ENCODE measurements around the gene ZNF418. TPM values are rescaled to one million over a fixed set of nuclear protein-coding genes. Genes with fewer than 3 reads are reported as not detected.
"Not testable (repeated sequence)": the region's sequence is repeated elsewhere in the genome, so short reads cannot be mapped to it uniquely, and the experiment has no call there.

Gene ZNF418
- total and polyA plus RNA-seq, 4 donors: 1.6 to 10.1 (median 5.1) TPM

GRCh38 chr19:57907394-57907793 lies 27.8 kb downstream of the ZNF418 start:
- ATAC-seq (ENCODE audit: low FRiP score) (no peak), DNase-seq (no peak)
- intact Hi-C loops (cut with DNase I): no loop called here
- Histone ChIP-seq H3K4me3 (ENCODE audit: low read length in 2 of 2) (no peak overlapping the region), H3K27me3 (ENCODE audit: control insufficient read depth in 1 of 2, insufficient read depth in 2 of 2, low read length in 1 of 2) (no peaks in the 10 kb centered on the region), H3K36me3 (ENCODE audit: control insufficient read depth in 1 of 2, insufficient read depth in 2 of 2, low read length in 1 of 2) (peaks cover 15 to 16% of the 10 kb centered on the region in 2 donors), H3K27ac (ENCODE audit: low read depth in 1 of 2, low read length in 2 of 2) (no peak overlapping the region), H3K9me3 (ENCODE audit: control insufficient read depth, low read length) (peaks cover 21% of the 10 kb centered on the region), H3K4me1 (ENCODE audit: control insufficient read depth in 1 of 2, insufficient read depth in 2 of 2, low read length in 2 of 2) (no peaks in the 10 kb centered on the region)
- WGBS, 2 donors: 88 to 95% methylated on average over 3 of the region's 3 CpGs

- H3K36me3 ChIP-seq (ENCODE audit: control insufficient read depth in 1 of 2, insufficient read depth in 2 of 2, low read length in 1 of 2): peaks cover 1 to 3% of the 10 kb centered on the region in 2 donors
- peaks cover 16% of the 10 kb centered on the region for H3K9me3 ChIP-seq (ENCODE audit: control insufficient read depth, low read length)
- ATAC-seq (ENCODE audit: low FRiP score) (no peak), DNase-seq (no peak)
- H3K27ac ChIP-seq (ENCODE audit: low read depth in 1 of 2, low read length in 2 of 2): no peak overlapping the region
- WGBS, 2 donors: 91 to 92% methylated on average over 6 of the region's 6 CpGs
- no peaks in the 10 kb centered on the region for H3K4me1 ChIP-seq (ENCODE audit: control insufficient read depth in 1 of 2, insufficient read depth in 2 of 2, low read length in 2 of 2)
- intact Hi-C loops (cut with DNase I): no loop called here
- no peak overlapping the region for H3K4me3 ChIP-seq (ENCODE audit: low read length in 2 of 2)
- H3K27me3 ChIP-seq (ENCODE audit: control insufficient read depth in 1 of 2, insufficient read depth in 2 of 2, low read length in 1 of 2): no peaks in the 10 kb centered on the region
Measured at GRCh38 chr19:57905258-57905657, 29.9 kb downstream of the ZNF418 start.

GRCh38 chr19:57903618-57904184 lies 31.5 kb downstream of the ZNF418 start:
- 55 to 59% methylated on average over 7 of the region's 7 CpGs for WGBS, 2 donors
- Histone ChIP-seq H3K27me3 (ENCODE audit: control insufficient read depth in 1 of 2, insufficient read depth in 2 of 2, low read length in 1 of 2) (no peaks in the 10 kb centered on the region), H3K27ac (ENCODE audit: low read depth in 1 of 2, low read length in 2 of 2) (no peak overlapping the region), H3K4me1 (ENCODE audit: control insufficient read depth in 1 of 2, insufficient read depth in 2 of 2, low read length in 2 of 2) (no peaks in the 10 kb centered on the region), H3K36me3 (ENCODE audit: control insufficient read depth in 1 of 2, insufficient read depth in 2 of 2, low read length in 1 of 2) (peaks cover 0 to 3% of the 10 kb centered on the region in 2 donors), H3K4me3 (ENCODE audit: low read length in 2 of 2) (no peak overlapping the region), H3K9me3 (ENCODE audit: control insufficient read depth, low read length) (peaks cover 13% of the 10 kb centered on the region)
- intact Hi-C loops (cut with DNase I): no loop called here
- DNase-seq (no peak), ATAC-seq (ENCODE audit: low FRiP score) (no peak)

GRCh38 chr19:57900311-57900710 lies 34.9 kb downstream of the ZNF418 start:
- DNase-seq (no peak), ATAC-seq (ENCODE audit: low FRiP score) (no peak)
- intact Hi-C loops (cut with DNase I): no loop called here
- Histone ChIP-seq H3K4me1 (ENCODE audit: control insufficient read depth in 1 of 2, insufficient read depth in 2 of 2, low read length in 2 of 2) (no peaks in the 10 kb centered on the region), H3K27me3 (ENCODE audit: control insufficient read depth in 1 of 2, insufficient read depth in 2 of 2, low read length in 1 of 2) (no peaks in the 10 kb centered on the region), H3K9me3 (ENCODE audit: control insufficient read depth, low read length) (peaks cover 13% of the 10 kb centered on the region), H3K4me3 (ENCODE audit: low read length in 2 of 2) (no peak overlapping the region), H3K27ac (ENCODE audit: low read depth in 1 of 2, low read length in 2 of 2) (no peak overlapping the region), H3K36me3 (ENCODE audit: control insufficient read depth in 1 of 2, insufficient read depth in 2 of 2, low read length in 1 of 2) (no peaks in the 10 kb centered on the region)
- WGBS, 2 donors: 70 to 80% methylated on average over 5 of the region's 5 CpGs

- WGBS, 2 donors: 28 to 39% methylated on average over 3 of the region's 3 CpGs
- H3K36me3 ChIP-seq (ENCODE audit: control insufficient read depth in 1 of 2, insufficient read depth in 2 of 2, low read length in 1 of 2); intact Hi-C loops (cut with DNase I); H3K27me3 ChIP-seq (ENCODE audit: control insufficient read depth in 1 of 2, insufficient read depth in 2 of 2, low read length in 1 of 2); H3K9me3 ChIP-seq (ENCODE audit: control insufficient read depth, low read length); H3K4me3 ChIP-seq (ENCODE audit: low read length in 2 of 2); ATAC-seq (ENCODE audit: low FRiP score); H3K4me1 ChIP-seq (ENCODE audit: control insufficient read depth in 1 of 2, insufficient read depth in 2 of 2, low read length in 2 of 2); H3K27ac ChIP-seq (ENCODE audit: low read depth in 1 of 2, low read length in 2 of 2); DNase-seq: not testable (repeated sequence)
Measured at GRCh38 chr19:57890706-57891105, 44.5 kb downstream of the ZNF418 start.

GRCh38 chr19:57888560-57889231 lies 46.5 kb downstream of the ZNF418 start, which contains the start of gene ZNF814:
Gene ZNF814, minus strand, starts transcription at chr19:57889037. Its CDS starts 235 bp downstream, at chr19:57888802.
- 1% methylated on average over 43 of the region's 43 CpGs for WGBS, 2 donors
- peaks cover 2% of the 10 kb centered on the region for H3K9me3 ChIP-seq (ENCODE audit: control insufficient read depth, low read length)
- peak; percentile 74 to 88 for DNase-seq
- intact Hi-C loops (cut with DNase I): no loop called here
- no peaks in the 10 kb centered on the region for H3K36me3 ChIP-seq (ENCODE audit: control insufficient read depth in 1 of 2, insufficient read depth in 2 of 2, low read length in 1 of 2)
- no peaks in the 10 kb centered on the region for H3K4me1 ChIP-seq (ENCODE audit: control insufficient read depth in 1 of 2, insufficient read depth in 2 of 2, low read length in 2 of 2)
- H3K27me3 ChIP-seq (ENCODE audit: control insufficient read depth in 1 of 2, insufficient read depth in 2 of 2, low read length in 1 of 2): no peaks in the 10 kb centered on the region
- H3K4me3 ChIP-seq (ENCODE audit: low read length in 2 of 2): no peak within 1 kb of the TSS
- ATAC-seq (ENCODE audit: low FRiP score): peak; percentile 85
- no peak within 1 kb of the TSS for H3K27ac ChIP-seq (ENCODE audit: low read depth in 1 of 2, low read length in 2 of 2)

GRCh38 chr19:57888107-57888559 lies 47.1 kb downstream of the ZNF418 start:
- peak; percentile 15 for ATAC-seq (ENCODE audit: low FRiP score)
- Histone ChIP-seq H3K27me3 (ENCODE audit: control insufficient read depth in 1 of 2, insufficient read depth in 2 of 2, low read length in 1 of 2) (no peaks in the 10 kb centered on the region), H3K9me3 (ENCODE audit: control insufficient read depth, low read length) (peaks cover 2% of the 10 kb centered on the region), H3K4me3 (ENCODE audit: low read length in 2 of 2) (no peak overlapping the region), H3K4me1 (ENCODE audit: control insufficient read depth in 1 of 2, insufficient read depth in 2 of 2, low read length in 2 of 2) (no peaks in the 10 kb centered on the region), H3K36me3 (ENCODE audit: control insufficient read depth in 1 of 2, insufficient read depth in 2 of 2, low read length in 1 of 2) (no peaks in the 10 kb centered on the region), H3K27ac (ENCODE audit: low read depth in 1 of 2, low read length in 2 of 2) (no peak overlapping the region)
- DNase-seq: no peak
- 3 to 4% methylated on average over 8 of the region's 8 CpGs for WGBS, 2 donors
- intact Hi-C loops (cut with DNase I): no loop called here

- H3K4me3 ChIP-seq (ENCODE audit: low read length in 2 of 2): no peak overlapping the region
- no peaks in the 10 kb centered on the region for H3K36me3 ChIP-seq (ENCODE audit: control insufficient read depth in 1 of 2, insufficient read depth in 2 of 2, low read length in 1 of 2)
- H3K27me3 ChIP-seq (ENCODE audit: control insufficient read depth in 1 of 2, insufficient read depth in 2 of 2, low read length in 1 of 2): no peaks in the 10 kb centered on the region
- intact Hi-C loops (cut with DNase I): no loop called here
- WGBS, 2 donors: 22 to 26% methylated on average over 6 of the region's 6 CpGs
- H3K4me1 ChIP-seq (ENCODE audit: control insufficient read depth in 1 of 2, insufficient read depth in 2 of 2, low read length in 2 of 2): no peaks in the 10 kb centered on the region
- H3K9me3 ChIP-seq (ENCODE audit: control insufficient read depth, low read length): peaks cover 2% of the 10 kb centered on the region
- H3K27ac ChIP-seq (ENCODE audit: low read depth in 1 of 2, low read length in 2 of 2): no peak overlapping the region
- DNase-seq (no peak), ATAC-seq (ENCODE audit: low FRiP score) (no peak)
Measured at GRCh38 chr19:57887195-57887941, 47.8 kb downstream of the ZNF418 start.
